Breast epithelium (tissue), 3 donors: ENCODE measurements around the gene RAB7A.
"Not testable (repeated sequence)": the region's sequence is repeated elsewhere in the genome, so short reads cannot be mapped to it uniquely, and the experiment has no call there.

Source experiments
- CTCF ChIP-seq, 3 donors: fragments of 450-650 bp; IDR thresholded peaks; one replicate each; pipeline ENCODE4 v1.5.1; 2016 to 2017; ENCODE audit warnings: antibody characterized with exemption in 3 of 3, mild to moderate bottlenecking in 3 of 3, moderate library complexity in 3 of 3
- POLR2A ChIP-seq: fragments of 450-650 bp; IDR thresholded peaks from one replicate; pipeline ENCODE4 v1.6.1; 2016; ENCODE audit warnings: antibody characterized with exemption, mild to moderate bottlenecking, moderate library complexity
- POLR2AphosphoS5 ChIP-seq, 3 donors: sonication (generic); formaldehyde crosslinking; IDR thresholded peaks; one replicate each; pipeline ENCODE4 v1.6.1; 2017; ENCODE audit warnings: antibody characterized with exemption in 3 of 3

DNA sequence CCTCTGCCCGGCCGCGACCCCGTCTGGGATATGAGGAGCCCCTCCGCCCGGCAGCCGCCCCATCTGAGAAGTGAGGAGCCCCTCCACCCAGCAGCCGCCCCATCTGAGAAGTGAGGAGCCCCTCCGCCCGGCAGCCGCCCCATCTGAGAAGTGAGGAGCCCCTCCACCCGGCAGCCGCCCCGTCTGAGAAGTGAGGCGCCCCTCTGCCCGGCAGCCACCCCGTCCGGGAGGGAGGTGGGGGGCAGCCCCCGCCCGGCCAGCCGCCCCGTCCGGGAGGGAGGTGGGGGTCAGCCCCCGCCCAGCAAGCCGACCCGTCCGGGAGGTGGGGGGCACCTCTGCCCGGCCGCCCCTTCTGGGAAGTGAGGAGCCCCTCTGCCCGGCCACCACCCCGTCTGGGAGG is 47.2 kb downstream of the RAB7A start:
- TF ChIP-seq CTCF (IDR thresholded peaks at IDR 0.05); POLR2A; POLR2AphosphoS5 (IDR thresholded peaks at IDR 0.05): not testable (repeated sequence)
